Esophagus squamous epithelium (tissue), 5 donors: ENCODE measurements around the gene WWOX. TPM values are rescaled to one million over a fixed set of nuclear protein-coding genes. Genes with fewer than 3 reads are reported as not detected.

Source experiments
- DNase-seq: peaks from one replicate; lab custom pipeline; 2025; lab: John Stamatoyannopoulos, UW
- H3K27ac ChIP-seq, 4 donors: fragments of 200-600 bp; sonication (generic); one replicate each; pipeline ENCODE4 v1.5.1; 2016 to 2019; ENCODE audit warnings: mild to moderate bottlenecking in 1 of 4
- H3K27me3 ChIP-seq, 4 donors: fragments of 200-600 bp; sonication (generic); 1 replicate in 3 of 4; 2 replicates in 1 of 4; pipeline versions ENCODE4 v1.5.1 to v1.6.0; 2017 to 2021; ENCODE audit warnings: antibody characterized with exemption in 1 of 4
- H3K36me3 ChIP-seq, 3 donors: fragments of 200-600 bp; sonication (generic); one replicate each; pipeline ENCODE4 v1.5.1; 2016 to 2019
- H3K4me1 ChIP-seq, 3 donors: fragments of 200-600 bp; sonication (generic); one replicate each; pipeline ENCODE4 v1.5.1; 2017 to 2019
- H3K4me3 ChIP-seq, 4 donors: fragments of 200-600 bp; sonication (generic); 1 replicate in 3 of 4; 2 replicates in 1 of 4; pipeline ENCODE4 v1.5.1; 2016 to 2019; ENCODE audit warnings: mild to moderate bottlenecking in 2 of 4, moderate library complexity in 1 of 4
- H3K9me3 ChIP-seq, 3 donors: fragments of 200-600 bp; sonication (generic); one replicate each; pipeline ENCODE4 v1.5.1; 2016 to 2019
- POLR2A ChIP-seq, 4 donors: fragments of 450-650 bp; IDR thresholded peaks; one replicate each; pipeline ENCODE4 v1.6.1; 2017; ENCODE audit warnings: antibody characterized with exemption in 4 of 4, mild to moderate bottlenecking in 4 of 4, moderate library complexity in 3 of 4
- WGBS, 2 donors: methylation state at CpG; one replicate each; pipeline ENCODE4 v1.1.5; 2018; 5-methylcytosine and 5-hydroxymethylcytosine counted together
- intact Hi-C: fragments of 100-400 bp; cut with DNase I; formaldehyde crosslinking; loops from one replicate; pipeline ENCODE4 v1.15.0; 2022
- total RNA-seq, 4 donors: library from RNA; depleted of rRNA; stranded (reverse); fragments of >200 nt; gene quantifications; one replicate each; pipeline ENCODE4 v1.1.0, GENCODE V29; 2016
- TF ChIP-seq, protein P1 (sequence below), 6 experiments: fragments of 450-650 bp in 4 of 6; fragments of 200-600 bp in 2 of 6; sonication (generic) in 2 of 6; IDR thresholded peaks; one replicate each; pipeline ENCODE4 v1.5.1; 2016 to 2019; ENCODE audit warnings: antibody characterized with exemption in 6 of 6, mild to moderate bottlenecking in 4 of 6, moderate library complexity in 4 of 6
- donor health status: DM: yes; HTN: yes; CAD: no.

WWOX gene
- total RNA-seq, 4 donors from 2014 or later: 20.9 to 31.1 (median 27.5) TPM

DNA sequence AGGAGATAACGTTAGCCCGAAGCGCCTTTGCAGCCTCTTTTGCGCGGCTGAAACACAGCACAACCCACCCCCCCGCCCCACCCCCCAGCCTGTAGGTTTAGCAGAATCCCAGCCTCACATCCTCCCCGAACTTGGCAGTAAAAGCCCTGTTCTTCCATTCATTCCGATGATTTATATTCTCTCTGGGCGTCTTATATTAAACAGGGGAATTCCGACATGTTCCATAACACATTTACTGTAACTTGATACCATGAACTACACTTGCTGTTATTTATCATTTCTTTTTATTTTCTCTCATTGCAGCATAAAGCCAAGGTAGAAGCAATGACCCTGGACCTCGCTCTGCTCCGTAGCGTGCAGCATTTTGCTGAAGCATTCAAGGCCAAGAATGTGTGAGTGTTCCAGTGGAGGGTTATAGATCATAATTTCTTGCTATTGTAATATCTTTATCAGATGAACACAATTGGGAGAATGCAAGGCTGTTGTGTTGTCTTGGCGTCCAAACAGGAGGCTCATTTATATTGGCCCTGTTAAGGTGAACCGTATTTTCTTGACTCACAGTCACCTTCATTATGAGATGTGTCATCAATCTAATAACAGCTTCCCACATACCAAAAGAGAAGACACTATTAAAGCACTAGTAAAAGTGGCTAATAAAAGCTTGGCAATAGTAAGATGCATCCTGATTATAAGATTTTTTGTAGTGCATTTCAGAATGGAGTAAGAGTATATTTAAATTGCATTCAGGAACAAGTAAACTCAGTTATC, 287.3 kb downstream of the WWOX start:
- TF ChIP-seq, protein P1, sequence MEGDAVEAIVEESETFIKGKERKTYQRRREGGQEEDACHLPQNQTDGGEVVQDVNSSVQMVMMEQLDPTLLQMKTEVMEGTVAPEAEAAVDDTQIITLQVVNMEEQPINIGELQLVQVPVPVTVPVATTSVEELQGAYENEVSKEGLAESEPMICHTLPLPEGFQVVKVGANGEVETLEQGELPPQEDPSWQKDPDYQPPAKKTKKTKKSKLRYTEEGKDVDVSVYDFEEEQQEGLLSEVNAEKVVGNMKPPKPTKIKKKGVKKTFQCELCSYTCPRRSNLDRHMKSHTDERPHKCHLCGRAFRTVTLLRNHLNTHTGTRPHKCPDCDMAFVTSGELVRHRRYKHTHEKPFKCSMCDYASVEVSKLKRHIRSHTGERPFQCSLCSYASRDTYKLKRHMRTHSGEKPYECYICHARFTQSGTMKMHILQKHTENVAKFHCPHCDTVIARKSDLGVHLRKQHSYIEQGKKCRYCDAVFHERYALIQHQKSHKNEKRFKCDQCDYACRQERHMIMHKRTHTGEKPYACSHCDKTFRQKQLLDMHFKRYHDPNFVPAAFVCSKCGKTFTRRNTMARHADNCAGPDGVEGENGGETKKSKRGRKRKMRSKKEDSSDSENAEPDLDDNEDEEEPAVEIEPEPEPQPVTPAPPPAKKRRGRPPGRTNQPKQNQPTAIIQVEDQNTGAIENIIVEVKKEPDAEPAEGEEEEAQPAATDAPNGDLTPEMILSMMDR (IDR thresholded peaks at IDR 0.05): no peak
- no peak for TF ChIP-seq POLR2A (IDR thresholded peaks at IDR 0.05)
- DNase-seq: no peak
- Histone ChIP-seq H3K27me3 (no peaks in the 10 kb centered on the region), H3K4me1 (peaks cover 0 to 29% (median 0%) of the 10 kb centered on the region in 3 donors), H3K9me3 (no peaks in the 10 kb centered on the region), H3K27ac (no peak overlapping the region), H3K36me3 (no peaks in the 10 kb centered on the region), H3K4me3 (no peak overlapping the region)
- intact Hi-C loops: no loop called here
- 64 to 68% methylated on average over 15 of the region's 15 CpGs for WGBS, 2 donors

DNA sequence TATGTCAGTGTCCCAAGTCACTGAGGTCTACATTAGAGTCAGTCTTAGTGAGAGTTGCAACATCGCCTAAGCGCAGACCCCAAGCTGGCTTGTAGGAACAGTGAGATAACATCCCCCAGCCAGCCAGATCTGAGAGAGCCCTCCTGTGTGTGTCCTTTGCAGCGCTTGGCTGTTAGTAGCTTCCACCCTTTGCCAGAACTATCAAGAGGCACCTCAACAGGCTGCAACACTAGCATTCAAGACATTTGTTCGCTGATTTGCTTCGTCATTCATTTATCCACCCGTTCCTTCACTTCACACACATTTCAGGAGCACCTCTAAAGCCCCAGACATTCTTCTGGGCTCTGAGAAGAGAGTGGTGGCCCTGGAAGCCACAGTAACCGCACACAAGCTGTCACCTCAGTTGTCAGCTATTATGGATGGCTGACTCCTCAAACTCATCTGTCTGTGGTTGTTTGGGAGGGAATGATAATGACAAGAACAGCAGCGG, 289.6 kb downstream of the WWOX start:
- DNase-seq: no peak
- WGBS, 2 donors: 88 to 98% methylated on average over 8 of the region's 8 CpGs
- Histone ChIP-seq H3K4me3 (no peak overlapping the region), H3K9me3 (peaks cover 0 to 5% (median 0%) of the 10 kb centered on the region in 3 donors), H3K36me3 (no peaks in the 10 kb centered on the region), H3K27ac (no peak overlapping the region), H3K4me1 (peaks cover 0 to 32% (median 0%) of the 10 kb centered on the region in 3 donors), H3K27me3 (no peaks in the 10 kb centered on the region)
- no peak for TF ChIP-seq POLR2A (IDR thresholded peaks at IDR 0.05)
- TF ChIP-seq, protein P1 (IDR thresholded peaks at IDR 0.05): no peak
- intact Hi-C loops: no loop called here

DNA sequence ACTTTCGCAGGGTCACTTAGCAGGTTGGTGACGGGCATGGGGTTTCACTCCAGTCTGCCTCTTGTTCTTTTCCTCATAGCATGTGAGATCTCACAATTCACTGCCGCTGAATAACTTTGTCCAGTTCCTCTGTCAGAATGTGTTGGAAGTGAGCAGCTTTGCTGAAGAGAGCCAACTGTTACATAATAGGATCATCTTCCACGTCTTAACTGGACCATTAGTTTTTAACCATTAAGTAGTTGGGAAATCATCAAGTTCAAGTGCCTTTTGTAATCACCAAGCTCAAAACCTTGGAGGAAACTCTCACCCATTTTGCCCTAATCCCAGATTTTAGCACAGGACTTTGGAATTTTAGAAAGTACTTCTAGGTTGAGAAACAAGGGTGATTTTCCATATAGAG, 290.6 kb downstream of the WWOX start:
- intact Hi-C loops: no loop called here
- Histone ChIP-seq H3K27me3 (no peaks in the 10 kb centered on the region), H3K4me1 (peaks cover 0 to 28% (median 0%) of the 10 kb centered on the region in 3 donors), H3K36me3 (no peaks in the 10 kb centered on the region), H3K27ac (peak overlapping the region in 1 of 4 donors; percentile 42), H3K4me3 (no peak overlapping the region), H3K9me3 (peaks cover 0 to 5% (median 0%) of the 10 kb centered on the region in 3 donors)
- no peak for TF ChIP-seq POLR2A (IDR thresholded peaks at IDR 0.05)
- no peak for DNase-seq
- WGBS, 2 donors: 63 to 65% methylated on average over 4 of the region's 4 CpGs

DNA sequence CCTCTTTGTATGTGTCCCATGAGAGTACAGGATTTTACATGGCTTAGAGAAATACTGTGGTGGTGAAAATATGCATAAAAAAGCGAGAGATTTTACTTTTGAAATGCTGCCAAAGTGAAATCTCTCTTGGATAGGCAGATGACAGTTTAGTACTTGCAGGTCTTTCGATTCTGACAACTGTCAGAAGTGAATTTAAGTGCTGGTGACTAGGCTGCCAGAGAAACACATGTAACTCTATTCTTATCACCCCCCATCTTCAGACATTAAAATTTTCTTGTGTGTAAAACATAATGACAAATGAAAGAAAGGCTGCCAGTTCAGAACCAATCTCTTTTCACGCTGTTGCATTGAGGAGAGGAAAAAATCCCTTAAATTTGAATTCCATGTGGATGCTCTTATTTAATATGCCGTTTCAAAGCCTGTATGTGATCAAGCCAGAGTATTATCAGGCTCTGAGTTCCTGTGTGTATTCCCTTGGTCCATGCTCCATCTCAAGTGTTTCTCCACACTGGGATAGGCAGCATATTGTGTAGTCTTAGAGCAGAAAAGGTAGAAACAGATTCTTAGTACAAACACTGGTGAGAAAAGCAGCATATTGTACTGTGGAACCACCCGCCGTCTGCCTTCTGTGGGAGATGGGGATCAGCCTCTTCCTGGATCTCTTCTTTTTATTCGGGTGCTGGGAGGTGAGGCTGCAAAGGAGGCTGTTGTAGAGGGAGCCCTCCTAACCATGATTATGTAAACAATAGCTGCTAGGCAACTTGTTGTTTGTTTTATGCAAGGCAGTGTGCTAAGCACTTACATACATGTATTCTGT, 291.3 kb downstream of the WWOX start:
- Histone ChIP-seq H3K27ac (peak overlapping the region in 1 of 4 donors; percentile 17), H3K9me3 (peaks cover 0 to 5% (median 0%) of the 10 kb centered on the region in 3 donors), H3K27me3 (no peaks in the 10 kb centered on the region), H3K36me3 (no peaks in the 10 kb centered on the region), H3K4me1 (peaks cover 0 to 22% (median 0%) of the 10 kb centered on the region in 3 donors), H3K4me3 (no peak overlapping the region)
- TF ChIP-seq POLR2A (IDR thresholded peaks at IDR 0.05): no peak
- TF ChIP-seq, protein P1 (IDR thresholded peaks at IDR 0.05): no peak
- WGBS, 2 donors: 73 to 82% methylated on average over 7 of the region's 7 CpGs
- DNase-seq: no peak
- intact Hi-C loops: no loop called here

DNA sequence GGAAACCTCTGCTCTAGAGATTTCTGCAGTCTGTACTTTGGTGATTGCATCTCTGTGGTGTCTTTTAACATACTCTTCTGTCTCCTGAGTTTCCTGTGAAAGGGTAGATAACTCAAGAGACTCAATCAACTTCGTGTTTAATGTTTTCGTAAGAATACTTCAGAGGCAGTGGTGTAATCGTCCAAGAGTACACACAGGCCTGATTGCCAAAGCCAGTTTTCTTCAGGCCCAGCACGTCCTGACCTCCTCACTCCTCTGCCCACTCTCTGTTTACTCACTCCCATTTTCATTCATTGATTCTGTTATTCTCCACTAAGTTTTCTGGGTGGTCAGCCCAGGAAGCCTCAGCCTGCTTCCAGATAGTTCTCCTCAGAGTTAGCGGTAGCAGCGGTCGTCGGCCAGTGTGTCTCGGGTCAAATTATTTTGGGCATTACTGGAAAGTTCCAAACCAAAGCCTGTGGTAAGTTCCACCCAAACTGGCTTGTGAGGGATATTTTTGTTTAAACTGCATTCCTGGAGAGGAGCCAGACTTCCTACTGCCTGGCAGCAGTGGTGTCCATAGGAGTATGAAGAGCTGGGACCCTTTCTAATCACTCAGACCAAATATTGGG, 293.2 kb downstream of the WWOX start:
- Histone ChIP-seq H3K9me3 (peaks cover 0 to 5% (median 0%) of the 10 kb centered on the region in 3 donors), H3K4me1 (peaks cover 0 to 18% (median 0%) of the 10 kb centered on the region in 3 donors), H3K4me3 (no peak overlapping the region), H3K27me3 (no peaks in the 10 kb centered on the region), H3K36me3 (no peaks in the 10 kb centered on the region), H3K27ac (peak overlapping the region in 3 of 4 donors; percentile 3 to 36 (median 25))
- intact Hi-C loops: no loop called here
- no peak for DNase-seq
- WGBS, 2 donors: 67 to 71% methylated on average over 9 of the region's 9 CpGs
- TF ChIP-seq, protein P1 (IDR thresholded peaks at IDR 0.05): no peak
